ENCODE results near the gene CHML.
"Not testable (repeated sequence)": the region's sequence is repeated elsewhere in the genome, so short reads cannot be mapped to it uniquely, and the experiment has no call there.

CHML gene, protein sequence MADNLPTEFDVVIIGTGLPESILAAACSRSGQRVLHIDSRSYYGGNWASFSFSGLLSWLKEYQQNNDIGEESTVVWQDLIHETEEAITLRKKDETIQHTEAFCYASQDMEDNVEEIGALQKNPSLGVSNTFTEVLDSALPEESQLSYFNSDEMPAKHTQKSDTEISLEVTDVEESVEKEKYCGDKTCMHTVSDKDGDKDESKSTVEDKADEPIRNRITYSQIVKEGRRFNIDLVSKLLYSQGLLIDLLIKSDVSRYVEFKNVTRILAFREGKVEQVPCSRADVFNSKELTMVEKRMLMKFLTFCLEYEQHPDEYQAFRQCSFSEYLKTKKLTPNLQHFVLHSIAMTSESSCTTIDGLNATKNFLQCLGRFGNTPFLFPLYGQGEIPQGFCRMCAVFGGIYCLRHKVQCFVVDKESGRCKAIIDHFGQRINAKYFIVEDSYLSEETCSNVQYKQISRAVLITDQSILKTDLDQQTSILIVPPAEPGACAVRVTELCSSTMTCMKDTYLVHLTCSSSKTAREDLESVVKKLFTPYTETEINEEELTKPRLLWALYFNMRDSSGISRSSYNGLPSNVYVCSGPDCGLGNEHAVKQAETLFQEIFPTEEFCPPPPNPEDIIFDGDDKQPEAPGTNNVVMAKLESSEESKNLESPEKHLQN

DNA sequence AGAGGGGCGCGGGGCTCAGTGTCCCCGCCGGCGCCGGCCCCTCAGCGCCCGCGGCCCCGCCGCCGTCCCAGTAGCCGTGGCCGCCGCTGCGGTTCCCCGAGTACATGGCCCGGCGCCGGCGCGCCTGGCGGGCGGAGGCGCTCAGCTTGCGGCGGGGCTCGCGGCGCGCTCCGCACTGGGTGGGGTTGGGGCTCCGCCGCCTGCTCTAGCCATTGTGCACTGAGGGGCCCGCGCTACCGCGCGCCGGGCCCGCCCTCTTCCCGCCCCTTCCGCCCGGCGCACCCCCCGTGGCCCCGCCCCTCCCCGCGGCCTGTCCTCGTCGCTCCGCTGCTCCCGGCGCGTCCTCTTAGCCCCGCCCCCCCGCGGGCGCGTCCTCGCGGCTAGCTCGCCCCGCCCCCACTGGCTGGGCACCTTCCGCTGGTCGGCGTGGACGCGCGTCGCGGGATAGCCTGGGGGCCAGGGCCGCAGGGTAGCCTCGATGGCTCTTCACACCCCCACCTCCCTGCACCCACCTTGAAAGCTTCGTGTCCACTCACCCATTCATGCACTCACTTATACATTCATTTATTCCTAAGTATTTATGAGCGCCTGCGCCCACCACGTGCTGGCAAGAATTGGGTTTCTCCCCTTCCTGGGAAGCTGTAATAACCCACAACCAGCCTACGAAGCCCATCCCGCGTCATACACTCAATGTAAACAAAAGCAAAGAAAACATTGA, at the start of gene CHML, which contains the start of gene OPN3:
Gene CHML, minus strand, starts transcription at position 221 of the 718 bp plus-strand sequence. CDS start 4,603 bp downstream, outside the sequence.
Gene OPN3, minus strand, starts transcription at position 221 of the 718 bp plus-strand sequence. Its CDS starts 115 bp downstream, at position 106.
- DNase-seq, result peak; percentile 93 to 94

- no peak for DNase-seq
These were observed 48.8 kb upstream of the CHML start for GRCh38 chr1:241688940-241689368.

DNA sequence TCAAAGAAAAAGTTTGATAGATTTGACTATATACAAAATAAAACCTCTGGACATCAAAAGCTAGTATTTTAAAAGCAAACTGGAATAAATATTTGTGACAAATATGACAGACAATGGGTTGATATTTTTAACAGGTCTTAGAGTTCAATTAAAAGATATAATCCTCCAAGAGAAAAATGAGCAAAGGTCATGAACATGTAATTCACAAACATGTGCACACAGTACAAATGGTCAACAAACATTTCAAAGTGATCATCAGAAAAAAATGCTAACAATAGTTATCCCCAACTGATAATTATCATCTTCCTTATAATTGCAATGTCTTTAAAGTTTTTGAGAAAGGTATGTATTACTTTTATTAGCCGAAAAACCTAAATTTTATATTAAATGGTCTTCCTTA, 43.9 kb upstream of the CHML start:
- no peak for DNase-seq

DNA sequence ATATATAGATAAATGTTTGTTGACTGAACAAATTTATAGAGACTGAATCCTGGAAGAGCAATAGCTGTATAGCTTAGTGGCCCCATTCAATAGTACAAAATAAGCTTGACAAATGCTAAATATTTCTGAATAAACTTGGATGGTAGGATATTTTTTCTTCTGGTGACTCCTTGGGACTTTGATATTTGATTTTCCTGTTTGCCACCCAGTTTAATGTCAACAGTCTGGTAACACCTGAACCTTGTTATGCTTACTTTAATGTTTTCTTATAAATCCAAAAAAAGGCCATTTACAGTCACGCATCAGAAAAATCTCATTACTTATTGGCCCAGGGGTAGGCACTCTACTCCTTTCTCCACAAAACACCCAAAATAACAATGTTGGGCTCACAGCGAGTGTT, 42.8 kb upstream of the CHML start:
- DNase-seq, result no peak

GRCh38 chr1:241681861-241682448, 41.8 kb upstream of the CHML start:
- DNase-seq, result not testable (repeated sequence)

- no peak for DNase-seq
These were observed 39.8 kb upstream of the CHML start for GRCh38 chr1:241679961-241680360.

GRCh38 chr1:241679404-241679803, 39.2 kb upstream of the CHML start:
- DNase-seq, result no peak

DNA sequence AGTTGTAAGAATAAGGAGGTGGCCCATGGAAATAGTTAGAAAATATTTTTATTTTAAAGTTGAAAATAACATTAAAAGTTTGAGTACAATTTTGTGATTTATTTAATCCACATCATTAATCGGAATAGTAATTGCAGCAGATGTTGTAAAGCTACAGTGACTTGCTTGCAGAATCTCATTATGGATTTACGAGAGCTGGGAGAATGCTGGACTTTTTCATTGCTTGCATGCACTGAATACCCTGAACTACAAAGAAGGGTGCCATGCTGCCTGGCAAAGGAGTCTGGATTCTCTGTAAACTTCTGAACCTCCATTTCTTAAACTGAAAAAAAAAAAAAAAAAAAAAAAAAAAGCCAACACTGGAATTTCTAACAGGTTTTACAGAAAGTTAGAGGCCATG, 38.4 kb upstream of the CHML start:
- no peak for DNase-seq

DNA sequence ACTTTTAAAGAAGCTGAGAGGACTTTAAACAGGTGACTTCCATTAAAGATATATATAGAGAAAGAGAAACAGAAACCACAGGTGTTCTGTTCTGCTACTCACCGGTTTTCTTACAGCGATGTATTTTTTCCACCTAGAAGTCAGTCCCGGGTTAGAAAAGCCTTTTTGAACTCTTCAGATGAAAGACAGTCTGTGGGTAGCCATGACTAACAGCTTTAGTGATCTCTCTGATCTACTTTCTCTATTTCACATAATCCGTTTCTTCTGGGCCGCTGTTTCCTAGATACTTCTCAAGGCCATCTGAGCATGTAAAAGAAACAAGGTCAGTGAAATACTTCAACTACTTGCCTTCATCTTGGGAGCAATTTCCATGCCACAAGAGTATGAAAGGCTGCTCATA, 37.0 kb upstream of the CHML start:
- DNase-seq, result no peak

DNA sequence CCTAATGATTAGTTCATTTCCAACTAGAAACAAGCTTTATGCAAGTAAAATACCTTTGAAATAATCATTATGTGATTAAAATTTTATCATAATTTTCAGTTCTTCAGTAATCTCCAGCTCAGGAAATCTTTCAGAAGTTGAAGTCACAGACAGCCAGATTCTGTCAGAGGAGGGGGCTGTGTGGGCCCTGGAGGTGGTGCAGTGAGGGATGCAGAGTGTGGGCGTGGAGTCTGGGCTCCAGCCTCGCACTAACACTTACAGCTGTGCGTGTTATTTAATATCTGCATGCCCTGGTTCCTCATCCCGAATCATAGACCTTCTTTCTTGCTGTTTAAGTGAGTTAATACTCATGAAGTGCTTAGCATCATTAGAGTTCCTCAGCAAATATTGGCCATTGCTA, 35.8 kb upstream of the CHML start:
- no peak for DNase-seq

DNA sequence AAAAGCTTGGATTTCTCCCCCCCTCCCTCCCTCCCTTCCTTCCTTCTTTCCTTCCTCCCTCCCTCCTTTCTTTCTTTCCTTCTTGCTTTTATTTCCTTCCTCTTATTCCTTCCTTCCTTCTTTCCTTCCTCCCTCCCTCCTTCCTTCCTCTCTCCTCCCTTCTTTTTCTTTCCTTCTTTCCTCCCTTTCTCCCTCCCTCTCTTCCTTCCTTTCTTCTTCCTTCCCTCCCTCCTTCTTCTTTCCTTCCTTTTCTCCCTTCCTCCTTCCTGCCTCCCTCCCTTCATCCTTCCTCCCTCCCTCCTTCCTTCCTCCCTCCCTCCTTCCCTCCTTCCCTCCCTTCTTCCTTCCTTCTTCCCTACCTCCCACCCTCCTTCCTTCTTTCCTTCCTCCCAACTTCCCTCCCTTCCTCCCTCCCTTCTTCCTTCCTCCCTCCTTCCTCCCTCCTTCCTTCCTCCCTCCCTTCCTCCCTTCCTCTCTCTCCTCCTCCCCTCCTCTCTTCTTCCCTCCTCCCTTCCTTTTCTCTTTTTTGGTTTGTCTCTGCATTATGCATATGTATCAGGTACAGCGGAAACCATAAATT, 34.7 kb upstream of the CHML start:
- DNase-seq, result no peak

- no peak for DNase-seq
These were observed 32.1 kb upstream of the CHML start for GRCh38 chr1:241672301-241672700.

- no peak for DNase-seq
These were observed 26.2 kb upstream of the CHML start for GRCh38 chr1:241666419-241666818.

GRCh38 chr1:241660424-241660972, 20.3 kb upstream of the CHML start:
- no peak for DNase-seq

DNA sequence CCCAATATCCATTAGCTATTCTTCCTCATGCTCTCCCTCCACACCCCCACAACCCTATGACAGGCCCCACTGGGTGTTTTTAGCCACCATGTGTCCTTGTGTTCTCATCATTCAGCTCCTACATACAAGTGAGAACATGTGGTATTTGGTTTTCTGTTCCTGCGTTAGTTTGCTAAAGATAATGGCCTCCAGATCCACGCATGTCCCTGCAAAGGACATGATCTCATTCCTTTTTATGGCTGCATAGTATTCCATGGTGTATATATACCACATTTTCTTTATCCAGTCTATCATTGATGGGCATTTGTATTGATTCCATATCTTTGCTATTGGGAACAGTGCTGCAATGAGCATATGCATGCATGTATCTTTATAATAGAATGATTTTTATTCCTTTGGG, 18.8 kb upstream of the CHML start:
- DNase-seq, result not testable (repeated sequence)

DNA sequence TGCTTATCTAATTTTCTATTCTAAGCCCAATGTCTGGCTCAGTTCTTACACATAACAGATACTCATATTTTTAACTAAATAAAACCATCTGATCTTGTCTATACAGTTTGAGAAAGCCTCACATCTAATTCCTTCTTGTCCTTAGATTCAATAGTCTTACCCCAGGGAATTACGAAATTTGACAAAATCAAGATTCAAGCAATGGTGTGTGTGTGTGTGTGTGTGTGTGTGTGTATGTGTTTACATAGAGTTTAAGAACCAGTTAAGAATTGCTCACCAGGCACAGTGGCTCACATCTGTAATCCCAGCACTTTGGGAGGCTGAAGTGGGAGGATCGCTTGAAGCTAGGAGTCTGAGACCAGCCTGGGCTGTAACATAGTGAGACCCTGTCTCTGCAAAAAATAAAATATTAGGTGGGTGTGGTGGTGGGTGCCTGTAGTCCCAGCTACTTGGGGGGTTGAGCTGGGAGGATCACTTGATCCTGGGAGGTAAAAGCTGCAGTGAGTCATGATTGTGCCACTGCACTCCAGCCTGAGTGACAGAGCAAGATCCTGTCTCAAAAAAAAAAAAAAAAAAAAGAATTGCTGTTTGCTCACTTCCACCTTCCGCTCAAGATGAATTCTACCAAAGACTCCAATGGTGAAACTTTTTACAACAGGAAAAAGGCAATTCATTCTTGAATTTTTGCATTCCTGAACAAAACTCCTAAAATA, 18.1 kb upstream of the CHML start:
- no peak for DNase-seq

GRCh38 chr1:241654641-241655040, 14.5 kb upstream of the CHML start:
- DNase-seq, result no peak

DNA sequence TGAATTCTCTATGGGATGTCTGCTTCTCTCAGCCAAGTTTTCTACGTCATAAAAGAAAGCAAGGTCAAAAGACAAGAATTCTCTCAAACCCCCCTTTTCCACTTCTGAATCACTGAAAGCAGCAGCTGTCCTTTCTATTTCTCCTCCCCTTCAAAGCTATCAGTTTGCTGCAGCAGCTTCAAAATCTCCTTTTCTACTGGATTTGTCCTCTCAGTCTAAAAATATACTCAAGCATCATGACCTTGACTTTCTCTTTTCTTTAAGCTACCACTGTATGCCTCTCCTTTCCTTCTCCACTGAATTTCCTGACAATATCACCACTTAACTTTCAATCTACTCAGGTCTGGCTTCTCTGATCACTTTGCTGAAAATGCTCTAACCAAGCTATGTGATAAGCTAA, 13.8 kb upstream of the CHML start:
- DNase-seq, result no peak

DNA sequence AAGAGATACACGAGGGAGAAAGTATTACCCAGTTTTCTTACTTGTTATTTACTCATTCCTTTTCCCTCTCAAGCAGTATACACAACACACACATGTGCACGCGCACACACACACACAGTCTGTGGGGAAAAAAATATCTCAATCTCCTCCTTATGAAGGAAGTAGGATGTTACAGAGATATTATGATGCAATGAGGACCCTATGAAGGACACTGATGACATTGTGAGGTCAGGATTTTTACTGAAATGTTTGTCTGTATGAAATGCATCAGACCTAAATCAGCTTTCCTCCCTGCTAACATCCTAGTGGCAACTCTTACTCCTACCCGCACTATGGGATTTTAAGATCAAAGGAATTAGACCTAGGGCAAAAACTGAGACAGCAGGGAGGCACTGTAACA, 11.8 kb upstream of the CHML start, which contains the start of gene WDR64:
Gene WDR64, plus strand, starts transcription at position 270 of the 400 bp plus-strand sequence. CDS start 204 bp downstream, outside the sequence.
- DNase-seq, result no peak

- DNase-seq, result no peak
These were observed 8.0 kb upstream of the CHML start for GRCh38 chr1:241648159-241648558.

GRCh38 chr1:241647658-241648057, 7.5 kb upstream of the CHML start:
- DNase-seq, result no peak

GRCh38 chr1:241646201-241646600, 6.0 kb upstream of the CHML start:
- no peak for DNase-seq
